Kidney (tissue), 14 donors: ENCODE results near the gene TSHZ2. TPM values are rescaled to one million over a fixed set of nuclear protein-coding genes. Genes with fewer than 3 reads are reported as not detected.

Source experiments
- DNase-seq, 5 donors: peaks; one replicate each; pipeline ENCODE4 v3.0.0-alpha.2; 2013 to 2020
- FAIRE-seq: peaks from 2 replicates; lab custom pipeline; 2012; peaks lifted over from hg19 to GRCh38; lab: Jason Lieb, UNC
- H3K27ac ChIP-seq, 2 donors: one replicate each; pipeline ENCODE4 v1.7.0; 2013; ENCODE audit warnings: low read depth in 2 of 2, low read length in 2 of 2, inconsistent platforms in 1 of 2
- H3K27me3 ChIP-seq: one replicate; pipeline ENCODE4 v1.7.1; 2013; ENCODE audit warnings: low read length, inconsistent platforms; ENCODE audit not compliant: control insufficient read depth, insufficient read depth
- H3K36me3 ChIP-seq, 3 donors: one replicate each; pipeline versions ENCODE4 v1.7.0 to v1.7.1; 2013; ENCODE audit warnings: low read length in 3 of 3, control low read depth in 1 of 3, inconsistent platforms in 1 of 3; ENCODE audit not compliant: insufficient read depth in 3 of 3, control insufficient read depth in 2 of 3
- H3K4me1 ChIP-seq, 3 donors: one replicate each; pipeline versions ENCODE4 v1.7.0 to v1.7.1; 2013; ENCODE audit warnings: low read length in 3 of 3, inconsistent platforms in 1 of 3, low read depth in 1 of 3; ENCODE audit not compliant: control insufficient read depth in 2 of 3, insufficient read depth in 2 of 3
- H3K4me3 ChIP-seq, 3 donors: one replicate each; pipeline versions ENCODE4 v1.7.0 to v1.8.1; 2013; ENCODE audit warnings: low read length in 3 of 3, control low read depth in 1 of 3, inconsistent platforms in 1 of 3
- H3K9ac ChIP-seq, 3 donors: one replicate each; pipeline versions ENCODE4 v1.7.0 to v1.7.1; 2013; ENCODE audit warnings: low read length in 3 of 3, control low read depth in 1 of 3, inconsistent platforms in 1 of 3
- H3K9me3 ChIP-seq, 3 donors: one replicate each; pipeline versions ENCODE4 v1.7.0 to v1.7.1; 2013; ENCODE audit warnings: low read length in 3 of 3, control low read depth in 1 of 3, inconsistent platforms in 1 of 3; ENCODE audit not compliant: control insufficient read depth in 2 of 3, insufficient read depth in 1 of 3
- CTCF ChIP-seq: IDR thresholded peaks from 3 replicates; pipeline ENCODE4 v1.5.1; 2012; ENCODE audit warnings: mild to moderate bottlenecking, moderate library complexity, borderline replicate concordance; ENCODE audit not compliant: insufficient read depth; ENCODE audit errors: extremely low read depth
- intact Hi-C: fragments of 100-400 bp; cut with DNase I; formaldehyde crosslinking; loops from one replicate; pipeline ENCODE4 v1.11.1; 2022
- polyA plus RNA-seq: library from polyadenylated mRNA; stranded (reverse); fragments of 350-450 nt; fragmentation: Illumina TruSeq; extraction: RNeasy Lipid Tissue Mini Kit (QIAGEN cat#74804); gene quantifications from one replicate; pipeline ENCODE4 v1.2.3, GENCODE V29; 2014; ENCODE audit warnings: low read depth, low replicate concordance; ENCODE audit not compliant: insufficient read depth
- total RNA-seq: library from RNA; stranded (reverse); fragmentation: NEBNext Ultra II Directional; extraction: Animal tissue kit (Norgen Biotek cat#: 25700); gene quantifications from one replicate; pipeline ENCODE4 v1.2.1, GENCODE V29; 2021
- donor health status: control.
- donor health status: control.
- donor health status: control.
- donor health status: control.
- donor health status: control.
- donor health status: DM: yes; HTN: yes; CAD: no.
- donor health status: Normal renal cell carcinoma (clear cell type).

The TSHZ2 gene
- total and polyA plus RNA-seq, 2 donors from 2014 or later: 0.86 to 15.5 TPM

DNA sequence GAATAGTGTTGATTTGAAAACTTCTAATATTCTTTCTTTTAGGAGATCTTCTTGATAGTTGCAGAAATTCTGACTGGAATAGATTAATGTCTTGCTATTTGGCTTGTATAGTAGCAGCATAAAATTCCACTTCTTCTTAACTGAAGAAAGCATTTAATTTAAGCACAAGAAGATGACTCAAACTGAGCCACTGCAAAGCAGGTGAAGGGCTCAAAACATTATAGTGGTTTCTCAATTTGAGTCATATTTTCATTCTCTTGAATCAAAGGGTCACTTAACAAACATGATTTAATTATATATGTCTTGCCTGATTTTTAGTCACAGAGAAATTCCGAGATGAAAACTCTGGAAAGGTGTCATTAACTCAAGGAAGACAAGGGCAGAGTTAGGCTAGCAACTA lies 382.2 kb downstream of the TSHZ2 start:
- H3K27me3 ChIP-seq: no peaks in the 10 kb centered on the region
- no peaks in the 10 kb centered on the region for H3K4me1 ChIP-seq
- TF ChIP-seq CTCF: no peak
- intact Hi-C loops: no loop called here
- no peak overlapping the region for H3K4me3 ChIP-seq
- no peak for FAIRE-seq
- no peak overlapping the region for H3K27ac ChIP-seq
- H3K9ac ChIP-seq: no peak overlapping the region
- DNase-seq: no peak
- no peaks in the 10 kb centered on the region for H3K36me3 ChIP-seq
- H3K9me3 ChIP-seq: peaks cover 0 to 9% (median 2%) of the 10 kb centered on the region in 3 donors

DNA sequence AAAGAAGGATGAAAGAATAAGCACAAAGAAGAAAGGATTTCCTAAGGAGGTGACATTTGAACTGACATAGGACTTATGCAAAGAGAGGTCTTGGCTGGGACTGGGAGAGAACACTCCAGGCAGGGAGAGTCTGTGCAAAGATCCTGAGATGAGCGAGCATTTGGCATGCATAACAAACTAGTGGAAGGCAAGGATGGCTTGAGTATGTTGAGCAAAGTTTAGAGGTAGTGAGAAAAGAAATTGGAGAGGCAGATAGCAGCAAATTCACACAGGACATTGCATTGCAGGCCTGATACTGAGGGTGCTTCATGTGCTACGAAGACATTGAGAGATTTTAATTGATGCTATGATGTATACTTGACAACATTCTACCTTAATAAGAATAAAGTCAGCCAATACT lies 383.6 kb downstream of the TSHZ2 start:
- intact Hi-C loops: no loop called here
- H3K9me3 ChIP-seq: peaks cover 0 to 9% (median 2%) of the 10 kb centered on the region in 3 donors
- no peaks in the 10 kb centered on the region for H3K27me3 ChIP-seq
- no peak overlapping the region for H3K27ac ChIP-seq
- H3K36me3 ChIP-seq: no peaks in the 10 kb centered on the region
- FAIRE-seq: no peak
- no peaks in the 10 kb centered on the region for H3K4me1 ChIP-seq
- DNase-seq: no peak
- TF ChIP-seq CTCF: no peak
- no peak overlapping the region for H3K9ac ChIP-seq
- H3K4me3 ChIP-seq: no peak overlapping the region

DNA sequence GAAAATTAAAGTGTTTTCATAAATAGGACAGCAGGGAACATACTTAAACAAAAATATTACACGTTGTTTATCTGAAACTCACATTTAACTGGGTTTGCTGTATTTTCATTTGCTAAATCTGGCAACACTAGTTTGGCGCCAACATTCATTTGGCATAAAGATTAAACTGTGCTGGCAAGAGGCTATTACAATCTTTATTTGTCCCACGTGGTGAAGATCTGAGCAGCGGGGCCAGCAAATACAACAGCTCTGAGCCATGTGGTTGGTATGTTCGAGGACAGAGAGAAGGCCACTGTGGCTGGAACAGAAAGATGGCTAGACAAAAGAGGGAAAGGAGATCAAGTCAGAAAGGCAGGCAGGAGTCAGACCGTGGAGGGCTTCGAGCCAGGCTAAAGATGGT lies 387.3 kb downstream of the TSHZ2 start:
- intact Hi-C loops: no loop called here
- no peak for DNase-seq
- Histone ChIP-seq H3K27ac (no peak overlapping the region), H3K9ac (no peak overlapping the region), H3K9me3 (peaks cover 0 to 9% (median 2%) of the 10 kb centered on the region in 3 donors), H3K4me1 (no peaks in the 10 kb centered on the region), H3K36me3 (no peaks in the 10 kb centered on the region), H3K4me3 (no peak overlapping the region), H3K27me3 (no peaks in the 10 kb centered on the region)
- no peak for TF ChIP-seq CTCF
- no peak for FAIRE-seq

DNA sequence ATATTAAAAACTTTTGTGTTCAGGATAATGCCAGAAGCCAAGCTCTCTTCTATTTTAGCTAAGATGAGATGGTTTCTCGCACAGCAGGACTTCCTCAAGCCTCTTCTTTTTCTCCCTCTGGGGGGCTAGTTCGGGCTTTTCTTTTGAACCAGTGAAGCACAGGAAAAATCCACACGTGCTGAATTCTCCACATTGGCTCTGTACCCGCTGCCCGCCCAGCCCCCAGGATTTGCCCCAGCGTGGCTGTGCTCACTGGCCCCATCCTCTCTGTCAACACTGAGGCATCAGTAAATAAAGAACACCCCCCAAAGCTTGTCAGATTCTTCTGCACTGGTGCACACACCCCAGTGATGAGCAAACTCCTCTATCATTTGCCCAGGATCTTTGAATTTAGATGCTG lies 388.7 kb downstream of the TSHZ2 start:
- DNase-seq: no peak
- Histone ChIP-seq H3K9me3 (peaks cover 0 to 2% (median under 1%) of the 10 kb centered on the region in 3 donors), H3K4me1 (no peaks in the 10 kb centered on the region), H3K4me3 (no peak overlapping the region), H3K27me3 (no peaks in the 10 kb centered on the region), H3K36me3 (no peaks in the 10 kb centered on the region), H3K27ac (no peak overlapping the region), H3K9ac (no peak overlapping the region)
- no peak for TF ChIP-seq CTCF
- intact Hi-C loops: no loop called here
- FAIRE-seq: no peak
